Mesothelial cell of epicardium (in vitro differentiated cells): ENCODE measurements around the gene SYTL5. TPM values are rescaled to one million over a fixed set of nuclear protein-coding genes. Genes with fewer than 3 reads are reported as not detected.

Experiments used
- DNase-seq, 2 experiments: peaks; one replicate each; pipeline ENCODE4 v3.0.0; 2021; ENCODE audit warnings: low spot score in 2 of 2; ENCODE audit not compliant: unreplicated experiment in 2 of 2
- H3K27ac Mint-ChIP-seq: 2 replicates; pipeline ENCODE4 v1.8.0; 2021; ENCODE audit warnings: mixed read lengths
- H3K27me3 Mint-ChIP-seq: 2 replicates; pipeline ENCODE4 v1.8.0; 2021; ENCODE audit warnings: low read depth, mixed read lengths
- H3K36me3 Mint-ChIP-seq: 2 replicates; pipeline ENCODE4 v1.8.0; 2021; ENCODE audit warnings: mixed read lengths
- H3K4me1 Mint-ChIP-seq: 2 replicates; pipeline ENCODE4 v1.8.0; 2021; ENCODE audit warnings: mixed read lengths
- H3K4me3 Mint-ChIP-seq: 2 replicates; pipeline ENCODE4 v1.8.0; 2021; ENCODE audit warnings: mild to moderate bottlenecking, moderate library complexity, mixed read lengths
- H3K9me3 Mint-ChIP-seq: 2 replicates; pipeline ENCODE4 v1.8.0; 2021; ENCODE audit warnings: mixed read lengths
- total RNA-seq: library from RNA; stranded (reverse); gene quantifications from 3 replicates; pipeline ENCODE4 v1.2.1, GENCODE V29; 2021
- TF ChIP-seq, protein P1 (sequence below): fragments of 200-600 bp; sonication (generic); IDR thresholded peaks from one replicate; pipeline ENCODE4 v1.5.0; 2021; ENCODE audit warnings: antibody characterized with exemption; ENCODE audit not compliant: unreplicated experiment

Gene SYTL5
- total RNA-seq, 1 donor from 2014 or later = 2.2 TPM

GRCh38 chrX:38109042-38109898 is 102.9 kb downstream of the SYTL5 start:
- no peak overlapping the region for H3K27ac Mint-ChIP-seq
- DNase-seq = no peak
- peaks cover 35% of the 10 kb centered on the region for H3K9me3 Mint-ChIP-seq
- no peaks in the 10 kb centered on the region for H3K27me3 Mint-ChIP-seq
- H3K4me3 Mint-ChIP-seq = no peak overlapping the region
- TF ChIP-seq, protein P1, sequence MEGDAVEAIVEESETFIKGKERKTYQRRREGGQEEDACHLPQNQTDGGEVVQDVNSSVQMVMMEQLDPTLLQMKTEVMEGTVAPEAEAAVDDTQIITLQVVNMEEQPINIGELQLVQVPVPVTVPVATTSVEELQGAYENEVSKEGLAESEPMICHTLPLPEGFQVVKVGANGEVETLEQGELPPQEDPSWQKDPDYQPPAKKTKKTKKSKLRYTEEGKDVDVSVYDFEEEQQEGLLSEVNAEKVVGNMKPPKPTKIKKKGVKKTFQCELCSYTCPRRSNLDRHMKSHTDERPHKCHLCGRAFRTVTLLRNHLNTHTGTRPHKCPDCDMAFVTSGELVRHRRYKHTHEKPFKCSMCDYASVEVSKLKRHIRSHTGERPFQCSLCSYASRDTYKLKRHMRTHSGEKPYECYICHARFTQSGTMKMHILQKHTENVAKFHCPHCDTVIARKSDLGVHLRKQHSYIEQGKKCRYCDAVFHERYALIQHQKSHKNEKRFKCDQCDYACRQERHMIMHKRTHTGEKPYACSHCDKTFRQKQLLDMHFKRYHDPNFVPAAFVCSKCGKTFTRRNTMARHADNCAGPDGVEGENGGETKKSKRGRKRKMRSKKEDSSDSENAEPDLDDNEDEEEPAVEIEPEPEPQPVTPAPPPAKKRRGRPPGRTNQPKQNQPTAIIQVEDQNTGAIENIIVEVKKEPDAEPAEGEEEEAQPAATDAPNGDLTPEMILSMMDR = no peak
- H3K36me3 Mint-ChIP-seq = no peaks in the 10 kb centered on the region
- no peaks in the 10 kb centered on the region for H3K4me1 Mint-ChIP-seq

- TF ChIP-seq, protein P1 = no peak
- DNase-seq = no peak
- Mint-ChIP-seq H3K27ac (no peak overlapping the region), H3K9me3 (peaks cover 35% of the 10 kb centered on the region), H3K4me1 (no peaks in the 10 kb centered on the region), H3K4me3 (no peak overlapping the region), H3K27me3 (no peaks in the 10 kb centered on the region), H3K36me3 (no peaks in the 10 kb centered on the region)
Measured at GRCh38 chrX:38110231-38110630, 103.9 kb downstream of the SYTL5 start.

- Mint-ChIP-seq H3K9me3 (peaks cover 39% of the 10 kb centered on the region), H3K4me1 (no peaks in the 10 kb centered on the region), H3K27me3 (no peaks in the 10 kb centered on the region), H3K4me3 (no peak overlapping the region), H3K27ac (no peak overlapping the region), H3K36me3 (peaks cover 2% of the 10 kb centered on the region)
- DNase-seq = no peak
- TF ChIP-seq, protein P1 = no peak
Measured at GRCh38 chrX:38111196-38111595, 104.8 kb downstream of the SYTL5 start.

DNA sequence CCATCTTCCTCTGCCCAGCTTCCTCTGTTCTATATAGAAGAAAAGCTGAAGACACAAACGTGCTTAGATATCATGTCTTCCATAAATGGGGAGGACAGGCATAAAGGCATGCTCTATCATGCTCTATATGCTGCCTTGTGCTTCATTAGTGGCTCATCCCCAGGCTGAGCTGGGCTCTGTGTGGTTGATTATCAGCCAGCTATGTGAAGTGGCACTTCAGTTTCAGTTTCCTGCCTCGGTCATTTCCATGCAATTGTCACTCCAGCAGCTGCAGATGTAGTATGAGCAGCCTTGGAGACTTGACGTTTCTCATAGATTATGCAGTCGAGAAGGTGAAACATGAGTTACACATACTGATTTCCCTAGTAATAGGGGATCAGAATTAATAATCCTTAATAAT is 106.2 kb downstream of the SYTL5 start:
- H3K4me1 Mint-ChIP-seq = no peaks in the 10 kb centered on the region
- H3K27me3 Mint-ChIP-seq = no peaks in the 10 kb centered on the region
- peaks cover 42% of the 10 kb centered on the region for H3K9me3 Mint-ChIP-seq
- no peak for DNase-seq
- TF ChIP-seq, protein P1 = no peak
- no peak overlapping the region for H3K4me3 Mint-ChIP-seq
- no peak overlapping the region for H3K27ac Mint-ChIP-seq
- H3K36me3 Mint-ChIP-seq = peaks cover 2% of the 10 kb centered on the region

- TF ChIP-seq, protein P1 = no peak
- Mint-ChIP-seq H3K4me1 (no peaks in the 10 kb centered on the region), H3K27me3 (no peaks in the 10 kb centered on the region), H3K27ac (no peak overlapping the region), H3K4me3 (no peak overlapping the region), H3K9me3 (peaks cover 33% of the 10 kb centered on the region), H3K36me3 (peaks cover 2% of the 10 kb centered on the region)
- no peak for DNase-seq
Measured at GRCh38 chrX:38116706-38117105, 110.4 kb downstream of the SYTL5 start.
